MM.1S (cell line): Measurements from ENCODE around the gene RBKS.

ENCODE experiments used
- DNase-seq: peaks from one replicate; pipeline ENCODE4 v3.0.0-alpha.2; 2015
- H2AFZ ChIP-seq: fragments of 300-600 bp; sonication (generic); 2 replicates; pipeline ENCODE4 v1.6.0; 2016; ENCODE audit warnings: antibody characterized with exemption, low read length
- H3F3A ChIP-seq: fragments of 300-600 bp; sonication (generic); 2 replicates; pipeline ENCODE4 v1.6.1; 2016; ENCODE audit warnings: mild to moderate bottlenecking, antibody characterized with exemption, low read length, moderate library complexity, mixed read lengths; ENCODE audit not compliant: insufficient read depth
- H3K27ac ChIP-seq: fragments of 300-600 bp; sonication (generic); 2 replicates; pipeline ENCODE4 v1.5.1; 2016; ENCODE audit warnings: mild to moderate bottlenecking, low read length
- H3K27me3 ChIP-seq: fragments of 300-600 bp; sonication (generic); replicated peaks from 2 replicates; pipeline ENCODE4 v1.6.0; 2016; ENCODE audit warnings: low read length; ENCODE audit not compliant: insufficient read depth
- H3K36me3 ChIP-seq: fragments of 300-600 bp; sonication (generic); replicated peaks from 2 replicates; pipeline ENCODE4 v1.6.1; 2016; ENCODE audit warnings: mild to moderate bottlenecking, low read length, mixed read lengths; ENCODE audit not compliant: insufficient read depth
- H3K4me1 ChIP-seq: fragments of 300-600 bp; sonication (generic); 2 replicates; pipeline ENCODE4 v1.6.1; 2016; ENCODE audit warnings: low read length, mixed read lengths
- H3K4me2 ChIP-seq: fragments of 300-600 bp; sonication (generic); 2 replicates; pipeline ENCODE4 v1.6.0; 2016; ENCODE audit warnings: low read depth, low read length
- H3K4me3 ChIP-seq: fragments of 300-600 bp; sonication (generic); 2 replicates; pipeline ENCODE4 v1.5.1; 2016; ENCODE audit warnings: low read length, mixed read lengths
- H3K79me2 ChIP-seq: fragments of 300-600 bp; sonication (generic); 2 replicates; pipeline ENCODE4 v1.6.1; 2016; ENCODE audit warnings: mixed run types, low read length, mixed read lengths
- H3K9ac ChIP-seq: fragments of 300-600 bp; sonication (generic); 2 replicates; pipeline ENCODE4 v1.6.1; 2016; ENCODE audit warnings: low read length, mixed read lengths
- H3K9me2 ChIP-seq: fragments of 300-600 bp; sonication (generic); replicated peaks from 2 replicates; pipeline ENCODE4 v1.6.1; 2016; ENCODE audit warnings: mild to moderate bottlenecking, low read length, mixed read lengths; ENCODE audit not compliant: insufficient read depth
- H3K9me3 ChIP-seq: fragments of 300-600 bp; sonication (generic); replicated peaks from 2 replicates; pipeline ENCODE4 v1.6.1; 2016; ENCODE audit warnings: mild to moderate bottlenecking, low read length, mixed read lengths; ENCODE audit not compliant: insufficient read depth
- H4K20me1 ChIP-seq: fragments of 300-600 bp; sonication (generic); 2 replicates; pipeline ENCODE4 v1.6.1; 2016; ENCODE audit warnings: mild to moderate bottlenecking, low read length, moderate library complexity, mixed read lengths; ENCODE audit not compliant: insufficient read depth
- CTCF ChIP-seq: fragments of 300-600 bp; sonication (generic); IDR thresholded peaks from 2 replicates; pipeline ENCODE4 v1.5.1; 2016; ENCODE audit warnings: antibody characterized with exemption, low read length, mixed read lengths
- EZH2 ChIP-seq: fragments of 300-600 bp; sonication (generic); optimal IDR thresholded peaks from 2 replicates; pipeline ENCODE3; 2017; ENCODE audit warnings: low read depth, mild to moderate bottlenecking, antibody characterized with exemption, low read length, mixed read lengths
- EZH2phosphoT487 ChIP-seq: fragments of 300-600 bp; sonication (generic); IDR thresholded peaks from 2 replicates; pipeline ENCODE4 v1.6.1; 2018; ENCODE audit warnings: antibody characterized with exemption, low read length

The RBKS gene

GRCh38 chr2:27891673-27892105 is 1.5 kb upstream of the RBKS start:
- peaks cover 6% of the 10 kb centered on the region for H3F3A ChIP-seq
- no peaks in the 10 kb centered on the region for H3K9me2 ChIP-seq
- H3K9ac ChIP-seq, result no peak overlapping the region
- 0 out of 2 replicates have a peak, but pooled peaks cover 5% of the 10 kb centered on the region for H3K4me1 ChIP-seq
- H3K79me2 ChIP-seq, result no peaks in the 10 kb centered on the region
- H3K36me3 ChIP-seq, result no peaks in the 10 kb centered on the region
- no peak for DNase-seq
- H3K9me3 ChIP-seq, result no peaks in the 10 kb centered on the region
- H3K4me2 ChIP-seq, result peak overlapping the region; percentile 95
- H3K27me3 ChIP-seq, result no peaks in the 10 kb centered on the region
- no peak for TF ChIP-seq EZH2
- TF ChIP-seq CTCF, result no peak
- no peak for TF ChIP-seq EZH2phosphoT487
- no peaks in the 10 kb centered on the region for H4K20me1 ChIP-seq
- peak overlapping the region; percentile 99; the same call in 1 of the 2 replicates for H2AFZ ChIP-seq
- peak overlapping the region; percentile 99; the same call in 1 of the 2 replicates for H3K27ac ChIP-seq
- peak overlapping the region; percentile 93; the same call in 1 of the 2 replicates for H3K4me3 ChIP-seq

- H4K20me1 ChIP-seq, result no peaks in the 10 kb centered on the region
- peak overlapping the region; percentile 95 for H3K4me2 ChIP-seq
- H3F3A ChIP-seq, result peaks cover 6% of the 10 kb centered on the region
- H3K4me3 ChIP-seq, result peak overlapping the region; percentile 93
- 0 out of 2 replicates have a peak, but pooled peaks cover 5% of the 10 kb centered on the region for H3K4me1 ChIP-seq
- peak overlapping the region; percentile 99 for H3K27ac ChIP-seq
- peak overlapping the region; percentile 99 for H2AFZ ChIP-seq
- peak overlapping the region; percentile 98 for H3K9ac ChIP-seq
- no peaks in the 10 kb centered on the region for H3K36me3 ChIP-seq
- no peaks in the 10 kb centered on the region for H3K27me3 ChIP-seq
- H3K79me2 ChIP-seq, result no peaks in the 10 kb centered on the region
- no peaks in the 10 kb centered on the region for H3K9me3 ChIP-seq
- peak; percentile 80 for DNase-seq
- no peak for TF ChIP-seq CTCF
- no peak for TF ChIP-seq EZH2phosphoT487
- TF ChIP-seq EZH2, result no peak
- H3K9me2 ChIP-seq, result no peaks in the 10 kb centered on the region
Observed at GRCh38 chr2:27890924-27891672, 911 bp upstream of the RBKS start.

- no peaks in the 10 kb centered on the region for H3K36me3 ChIP-seq
- no peaks in the 10 kb centered on the region for H3K9me3 ChIP-seq
- H3K4me1 ChIP-seq, result 0 out of 2 replicates have a peak, but pooled peaks cover 5% of the 10 kb centered on the region
- peak overlapping the region; percentile 98 for H3K9ac ChIP-seq
- peak overlapping the region; percentile 93 for H3K4me3 ChIP-seq
- peak; percentile 9 for DNase-seq
- H4K20me1 ChIP-seq, result no peaks in the 10 kb centered on the region
- TF ChIP-seq EZH2 (no peak), CTCF (no peak), EZH2phosphoT487 (no peak)
- H3K4me2 ChIP-seq, result peak overlapping the region; percentile 89
- no peaks in the 10 kb centered on the region for H3K79me2 ChIP-seq
- H3K27ac ChIP-seq, result peak overlapping the region; percentile 99; the same call in 1 of the 2 replicates
- no peaks in the 10 kb centered on the region for H3K27me3 ChIP-seq
- peaks cover 6% of the 10 kb centered on the region for H3F3A ChIP-seq
- H3K9me2 ChIP-seq, result no peaks in the 10 kb centered on the region
- H2AFZ ChIP-seq, result peak overlapping the region; percentile 96
Observed at GRCh38 chr2:27889774-27890145, 427 bp downstream of the RBKS start.
